HG03342 (cell line): ENCODE measurements around the gene NINL.
"Not testable (repeated sequence)": the region's sequence is repeated elsewhere in the genome, so short reads cannot be mapped to it uniquely, and the experiment has no call there.

ENCODE experiments used
- ATAC-seq: cut with Tn5 transposase; IDR thresholded peaks from one replicate; pipeline ENCODE4 v1.9.1; 2021; ENCODE audit warnings: mild to moderate bottlenecking, moderate library complexity; ENCODE audit not compliant: unreplicated experiment

Gene NINL

DNA sequence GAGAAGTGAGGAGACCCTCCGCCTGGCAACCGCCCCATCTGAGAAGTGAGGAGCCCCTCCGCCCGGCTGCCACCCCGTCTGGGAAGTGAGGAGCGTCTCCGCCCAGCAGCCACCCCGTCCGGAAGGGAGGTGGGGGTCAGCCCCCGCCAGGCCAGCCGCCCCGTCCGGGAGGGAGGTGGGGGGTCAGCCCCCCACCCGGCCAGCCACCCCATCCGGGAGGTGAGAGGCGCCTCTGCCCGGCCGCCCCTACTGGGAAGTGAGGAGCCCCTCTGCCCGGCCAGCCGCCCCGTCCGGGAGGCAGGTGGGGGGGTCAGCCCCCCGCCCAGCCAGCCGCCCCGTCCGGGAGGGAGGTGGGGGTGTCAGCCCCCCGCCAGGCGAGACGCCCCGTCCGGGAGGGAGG, 23.6 kb downstream of the NINL start:
- ATAC-seq: not testable (repeated sequence)

DNA sequence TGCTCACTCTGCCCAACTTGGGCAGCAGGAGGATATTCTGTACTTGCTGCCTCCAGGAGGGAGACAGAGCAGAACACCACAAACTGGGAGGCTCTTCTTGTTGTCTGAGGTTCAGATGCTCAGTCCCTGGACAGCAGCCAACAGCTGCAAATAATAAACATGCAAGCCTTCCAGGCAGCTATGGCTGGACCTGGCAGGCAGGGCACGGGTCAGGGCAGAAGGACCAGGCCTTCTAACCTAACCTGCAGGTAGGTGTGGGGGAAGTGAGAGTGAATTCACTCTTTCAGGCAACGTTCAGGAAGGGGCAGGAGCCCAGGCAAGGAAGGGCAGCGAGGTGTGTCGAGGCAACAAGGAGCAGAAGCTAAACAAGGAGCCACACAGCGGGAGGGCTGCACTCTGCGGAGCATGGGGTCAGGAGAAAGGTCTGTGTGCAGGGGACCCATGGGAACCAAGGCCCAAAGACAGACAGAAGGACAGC, 31.5 kb downstream of the NINL start:
- ATAC-seq: no peak

DNA sequence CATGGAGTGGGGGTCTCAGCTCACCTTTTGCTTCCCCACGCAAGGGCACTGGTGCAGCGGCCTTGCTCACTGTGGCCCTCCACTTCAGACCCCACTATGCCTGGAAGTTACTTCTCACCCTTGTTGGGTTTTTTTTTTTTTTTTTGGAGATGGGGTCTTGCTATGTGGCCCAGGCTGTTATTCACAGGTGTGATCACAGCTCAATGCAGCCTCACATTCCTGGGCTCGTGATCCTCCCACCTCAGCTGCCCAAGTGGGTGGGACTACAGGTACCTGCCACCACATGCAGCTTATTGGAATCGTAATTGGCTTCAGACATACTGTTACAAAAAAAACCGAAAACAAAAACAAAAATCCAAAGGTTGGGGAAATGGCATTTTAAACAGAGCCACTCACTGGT, 32.4 kb downstream of the NINL start:
- no peak for ATAC-seq

DNA sequence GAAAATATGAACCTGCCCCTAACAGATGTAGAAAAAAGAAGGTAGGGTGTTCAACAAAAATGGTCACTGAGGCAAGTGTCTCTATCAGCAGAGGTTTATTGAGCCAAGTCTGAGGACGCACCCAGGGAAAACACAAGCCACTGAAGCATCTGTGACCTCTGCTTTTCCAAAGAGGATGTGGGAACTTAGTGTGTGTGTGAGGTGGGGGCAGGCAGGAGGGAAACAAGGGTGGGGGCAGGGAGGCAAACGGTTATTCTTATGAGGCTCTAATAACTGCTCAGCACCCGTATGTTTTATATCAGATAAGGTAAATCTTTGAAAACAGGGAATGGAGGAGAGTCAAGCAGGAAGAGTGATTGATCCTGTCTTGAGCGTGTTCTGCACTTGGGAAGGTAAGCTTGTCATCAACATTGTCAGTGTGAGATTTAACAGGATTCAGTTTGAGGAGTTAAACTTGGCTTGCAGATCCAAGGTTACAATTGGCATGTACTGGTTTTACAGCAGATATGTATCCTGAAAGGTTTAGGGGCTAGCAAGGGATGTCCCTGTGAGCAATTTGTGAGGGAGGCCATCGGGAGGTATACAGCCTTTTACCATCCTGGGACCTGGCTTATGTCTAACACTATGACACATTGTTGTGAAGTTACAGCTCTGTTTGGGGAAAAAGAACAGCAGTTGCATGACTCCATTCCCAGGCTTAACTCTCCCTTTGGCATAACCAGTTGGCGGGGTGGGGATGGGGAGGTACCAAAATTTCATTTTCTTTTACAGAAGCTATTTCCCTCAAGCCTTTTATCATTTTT, 33.7 kb downstream of the NINL start:
- ATAC-seq: no peak

DNA sequence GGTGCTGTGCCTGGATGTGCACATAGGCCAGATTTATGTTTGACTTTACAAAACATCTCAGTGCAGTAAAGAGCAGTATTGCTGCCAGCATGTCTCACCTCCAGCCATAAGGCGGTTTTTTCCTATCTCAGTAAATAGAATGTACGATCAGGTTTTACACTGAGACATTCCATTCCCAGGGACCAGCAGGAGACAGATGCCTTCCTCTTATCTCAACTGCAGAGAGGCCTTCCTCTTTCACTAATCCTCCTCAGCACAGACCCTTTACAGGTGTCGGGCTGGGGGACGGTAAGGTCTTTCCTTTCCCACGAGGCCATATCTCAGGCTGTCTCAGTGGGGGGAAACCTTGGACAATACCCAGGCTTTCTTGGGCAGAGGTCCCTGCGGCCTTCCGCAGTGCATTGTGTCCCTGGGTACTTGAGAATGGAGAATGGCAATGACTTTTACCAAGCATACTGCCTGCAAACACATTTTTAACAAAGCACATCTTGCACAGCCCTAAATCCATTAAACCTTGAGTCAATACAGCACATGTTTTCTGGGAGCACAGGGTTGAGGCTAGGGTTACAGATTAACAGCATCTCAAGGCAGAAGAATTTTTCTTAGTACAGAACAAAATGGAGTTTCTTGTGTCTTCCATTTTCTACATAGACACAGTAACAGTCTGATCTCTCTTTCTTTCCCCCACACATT, 34.5 kb downstream of the NINL start:
- not testable (repeated sequence) for ATAC-seq

DNA sequence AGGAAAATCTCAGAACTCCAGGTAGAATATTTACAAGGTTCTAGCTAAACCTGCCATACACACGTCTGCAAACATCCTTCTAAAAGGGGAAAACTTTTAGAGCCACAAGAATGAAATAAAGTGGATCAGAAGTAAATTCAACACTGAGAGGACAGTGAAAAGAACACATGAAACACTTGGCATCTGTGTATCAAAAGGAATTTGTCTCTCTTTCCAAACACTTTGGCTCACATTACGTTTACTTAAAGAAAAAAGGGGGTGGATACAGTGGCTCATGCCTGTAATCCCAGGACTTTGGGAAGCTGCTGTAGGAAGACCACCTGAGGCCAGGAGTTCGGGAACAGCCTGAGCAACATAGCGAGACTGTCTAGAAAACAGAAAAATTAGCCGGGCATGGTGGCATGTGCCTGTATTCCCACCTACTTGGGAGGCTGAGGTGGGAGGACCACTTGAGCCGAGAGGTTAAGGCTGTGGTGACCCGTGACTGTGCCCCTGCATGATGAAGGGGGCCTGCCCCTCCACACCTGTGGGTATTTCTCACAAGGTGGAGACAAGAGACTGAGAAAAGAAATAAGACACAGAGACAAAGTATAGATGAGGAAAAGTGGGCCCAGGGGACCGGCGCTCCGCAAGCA, 35.4 kb downstream of the NINL start:
- no peak for ATAC-seq

DNA sequence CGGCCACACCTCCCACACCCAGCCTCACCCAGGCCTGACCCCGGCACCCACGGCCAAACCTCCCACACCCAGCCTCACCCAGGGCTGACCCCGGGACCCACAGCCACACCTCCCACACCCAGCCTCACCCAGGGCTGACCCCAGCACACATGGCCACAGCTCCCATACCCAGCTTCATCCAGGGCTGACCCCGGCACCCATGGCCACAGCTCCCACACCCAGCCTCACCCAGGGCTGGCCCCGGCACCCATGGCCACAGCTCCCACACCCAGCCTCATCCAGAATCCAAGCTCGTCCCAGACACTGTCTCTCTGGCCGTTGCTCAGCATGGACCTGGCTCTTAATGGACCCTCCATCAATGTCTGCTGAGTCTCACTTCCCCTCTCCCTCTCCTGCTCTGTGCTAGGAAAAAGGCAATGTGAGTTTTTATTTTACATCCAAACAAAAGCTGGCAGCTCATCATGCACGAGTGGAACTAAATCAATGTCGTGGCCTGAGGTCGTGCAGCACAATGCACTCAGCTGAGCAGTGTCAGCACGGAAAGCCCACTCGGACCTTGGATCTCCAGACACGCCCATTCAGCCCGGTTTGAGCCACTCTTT, 36.1 kb downstream of the NINL start:
- no peak for ATAC-seq

DNA sequence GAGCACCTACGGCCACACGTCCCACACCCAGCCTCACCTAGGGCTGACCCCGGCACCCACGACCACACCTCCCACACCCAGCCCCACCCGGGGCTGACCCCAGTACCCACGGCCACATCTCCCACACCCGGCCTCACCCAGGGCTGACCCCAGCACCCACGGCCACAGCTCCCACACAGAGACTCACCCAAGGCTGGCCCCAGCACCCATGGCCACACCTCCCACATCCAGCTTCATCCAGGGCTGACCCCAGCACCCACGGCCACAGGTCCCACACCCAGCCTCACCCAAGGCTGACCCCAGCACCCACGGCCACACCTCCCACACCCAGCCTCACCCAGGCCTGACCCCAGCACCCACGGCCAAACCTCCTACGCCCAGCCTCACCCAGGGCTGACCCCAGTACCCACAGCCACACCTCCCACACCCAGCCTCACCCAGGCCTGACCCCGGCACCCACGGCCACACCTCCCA, 36.7 kb downstream of the NINL start:
- ATAC-seq: no peak

DNA sequence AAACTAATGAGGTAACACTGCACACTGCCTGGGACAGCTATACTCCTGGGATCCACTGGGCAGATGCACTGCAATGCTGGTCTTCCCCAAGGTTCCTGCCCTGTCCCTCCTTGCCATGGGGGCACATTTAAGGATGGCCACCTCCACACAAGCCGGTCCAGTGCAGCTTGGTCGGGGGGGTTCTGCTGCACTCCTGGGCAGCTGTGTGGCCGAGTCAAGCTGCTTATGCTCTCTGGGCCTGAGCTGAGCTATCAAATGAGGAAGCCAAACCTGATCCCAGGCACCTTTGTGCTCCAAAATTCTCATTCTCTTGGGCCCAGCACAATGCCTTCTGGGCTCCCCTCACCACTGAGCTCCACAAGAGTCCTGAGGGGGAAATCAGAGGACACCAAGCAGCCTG, 37.3 kb downstream of the NINL start:
- no peak for ATAC-seq

DNA sequence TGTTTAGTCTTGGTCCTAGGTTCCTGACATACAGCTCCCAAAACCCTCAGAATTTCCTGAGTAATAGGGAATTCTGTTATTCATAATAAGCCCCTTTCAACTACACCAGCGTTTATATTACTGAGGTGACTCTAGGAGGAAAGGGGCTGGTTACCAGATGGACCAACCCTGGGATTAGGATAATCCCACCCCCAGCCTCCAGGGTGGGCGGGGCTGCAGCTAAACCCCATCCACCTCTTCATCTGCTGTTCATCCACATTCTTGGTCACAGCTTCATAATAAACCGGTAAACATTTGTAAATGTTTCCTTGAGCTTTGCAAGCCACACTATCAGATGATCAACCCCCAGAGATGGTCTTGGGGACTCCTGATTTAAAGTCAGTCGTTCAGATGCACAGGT, 38.3 kb downstream of the NINL start:
- ATAC-seq: no peak

DNA sequence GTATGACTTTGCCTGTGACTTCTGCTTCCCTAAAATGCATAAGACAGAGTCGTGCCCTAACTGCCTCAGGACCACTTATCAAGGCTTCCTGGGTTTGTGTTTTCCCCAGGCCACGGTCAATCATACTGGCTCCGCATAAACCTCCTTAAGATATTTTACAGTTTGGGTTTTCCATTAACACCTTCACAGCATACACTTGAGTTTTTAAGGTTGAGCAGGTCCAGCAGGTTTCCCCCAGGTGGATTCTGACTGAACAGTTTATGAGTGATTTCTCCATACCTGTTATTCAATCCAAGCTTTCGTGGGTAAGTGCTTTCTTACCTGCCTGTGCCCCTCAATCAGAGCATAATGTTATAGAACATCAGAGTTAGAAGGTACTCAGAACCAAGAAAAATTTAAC, 39.3 kb downstream of the NINL start:
- ATAC-seq: no peak

DNA sequence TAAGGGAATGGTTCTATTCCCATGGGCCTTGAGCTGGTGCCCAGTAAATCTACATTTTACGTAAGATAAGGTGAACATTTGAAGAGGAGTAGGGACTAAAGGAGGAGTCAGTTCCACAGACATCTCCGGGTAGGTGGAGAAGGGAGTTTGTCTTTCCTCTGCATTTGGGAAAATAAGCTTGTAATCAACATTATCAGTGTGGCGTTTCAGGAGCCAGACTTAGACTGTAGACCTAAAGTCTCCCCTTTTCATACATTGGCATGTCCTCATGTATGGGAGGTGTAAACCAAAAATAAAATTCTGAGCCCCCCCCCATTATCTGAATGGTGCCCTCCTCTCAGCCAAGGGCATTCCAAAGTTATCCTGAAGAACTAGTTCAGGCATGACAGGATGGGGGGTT, 40.2 kb downstream of the NINL start:
- no peak for ATAC-seq

DNA sequence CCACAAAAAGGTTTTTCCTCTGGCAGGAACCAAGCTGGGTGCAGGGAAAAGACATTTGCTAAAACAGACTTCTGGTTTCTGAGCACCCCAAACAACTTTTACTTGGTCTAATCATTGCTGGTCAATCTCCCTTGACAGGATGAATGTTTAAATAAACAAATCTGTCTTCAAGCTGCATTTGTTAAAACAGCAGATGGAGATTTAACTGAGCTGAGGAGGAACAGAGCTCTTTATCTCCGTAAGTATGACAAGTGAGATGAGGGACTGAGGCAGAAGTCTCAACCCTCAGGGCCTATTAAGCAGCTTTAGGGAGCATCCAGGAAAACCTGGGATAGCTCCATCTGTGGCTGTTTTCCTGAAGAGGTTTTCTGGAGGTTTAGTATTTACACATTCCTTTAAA, 40.6 kb downstream of the NINL start:
- no peak for ATAC-seq

DNA sequence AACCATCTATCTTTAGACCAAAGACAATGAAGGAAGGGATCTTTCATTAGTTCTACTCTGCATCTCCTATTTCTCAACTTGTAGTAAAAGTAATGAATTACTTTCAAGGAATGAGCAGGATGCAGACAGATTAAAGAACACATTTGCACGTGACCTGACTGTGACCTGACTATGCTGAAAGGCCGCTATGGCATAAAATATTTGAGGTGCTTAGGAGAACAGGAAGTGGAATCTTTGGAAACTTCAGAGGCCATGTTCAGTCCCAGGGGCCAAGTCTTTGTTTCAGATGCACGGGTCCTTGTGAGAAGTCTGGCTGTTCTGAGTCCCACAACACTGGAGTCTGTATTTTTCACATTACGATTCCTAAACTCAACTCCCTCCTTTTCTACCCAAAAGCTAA, 41.0 kb downstream of the NINL start:
- ATAC-seq: no peak

DNA sequence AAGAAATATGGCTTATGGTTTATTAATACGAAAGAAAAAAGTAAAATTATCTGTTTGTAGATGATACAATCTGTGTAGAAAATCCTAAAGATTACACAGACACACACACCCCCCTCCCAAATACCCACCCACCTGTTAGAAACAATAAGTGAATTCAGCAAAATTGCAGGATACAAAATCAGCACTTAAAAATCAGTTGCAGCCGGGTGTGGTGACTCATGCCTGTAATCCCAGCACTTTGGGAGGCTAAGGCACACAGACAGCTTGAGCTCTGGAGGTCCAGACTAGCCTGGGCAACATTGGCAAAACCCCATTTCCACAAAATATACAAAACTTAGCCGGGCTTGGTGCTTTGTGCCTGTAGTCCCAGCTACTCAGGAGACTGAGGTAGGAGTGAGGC, 42.3 kb downstream of the NINL start:
- no peak for ATAC-seq

DNA sequence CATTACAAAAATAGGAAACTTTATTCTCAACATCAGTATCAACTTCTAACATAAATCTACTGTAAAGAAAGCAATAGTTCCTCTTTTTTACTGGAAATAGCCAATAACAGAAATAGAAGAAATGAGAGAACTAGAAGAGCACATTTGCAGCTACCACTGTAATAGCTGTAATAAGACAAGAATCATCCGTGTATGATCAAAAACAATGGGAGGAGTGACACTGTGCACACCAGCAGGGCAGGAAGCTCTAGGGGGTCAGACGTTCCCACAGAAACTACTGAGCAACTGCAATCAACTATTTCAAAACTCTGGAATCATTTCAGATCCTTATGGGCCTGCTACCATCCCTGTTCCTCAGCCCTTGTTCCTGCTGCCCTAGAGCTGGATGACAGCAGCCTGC, 43.7 kb downstream of the NINL start:
- no peak for ATAC-seq

DNA sequence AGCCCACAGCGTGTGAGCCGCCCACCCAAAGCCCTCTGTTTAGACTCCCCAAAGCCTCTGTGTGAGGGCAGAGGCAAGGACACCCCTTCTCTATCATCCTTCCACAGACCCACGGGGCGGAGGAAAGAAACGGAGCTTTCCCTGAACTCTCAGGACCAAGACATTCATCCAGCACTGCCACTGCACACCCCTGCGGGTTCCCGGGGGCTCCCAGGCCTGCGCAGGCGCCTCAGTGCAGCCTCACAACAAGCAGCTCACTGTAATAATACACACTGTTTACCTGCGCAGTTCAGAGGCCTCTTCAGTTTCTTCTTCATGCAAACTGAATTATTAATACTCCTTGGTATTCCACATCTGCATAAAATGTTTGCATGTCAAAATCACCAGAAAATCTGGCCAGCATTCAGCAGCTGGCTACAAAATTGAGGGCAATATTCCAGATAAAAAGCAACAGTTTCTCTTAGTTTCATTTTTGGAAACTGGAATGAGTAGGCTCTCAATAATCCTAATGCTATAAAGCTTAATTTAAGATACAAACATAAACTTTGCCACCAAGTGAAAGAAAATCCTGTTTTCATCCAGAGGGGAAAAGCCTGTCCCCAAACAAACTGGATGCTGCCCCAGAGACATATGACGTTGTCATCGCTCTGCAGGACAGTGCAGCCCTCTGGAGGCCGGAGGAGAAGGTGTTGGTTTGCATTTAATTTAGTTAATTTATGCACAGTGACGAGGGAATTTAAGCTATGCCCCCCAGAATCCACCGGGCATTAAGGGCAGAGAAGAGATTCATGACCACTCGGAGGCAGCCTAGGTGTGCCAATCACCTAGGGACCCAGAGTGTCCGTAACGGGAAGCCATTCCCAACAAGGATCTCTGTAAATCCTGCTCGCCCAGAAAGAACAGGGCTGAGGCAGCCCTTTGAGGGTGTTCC, 45.3 kb downstream of the NINL start:
- no peak for ATAC-seq

DNA sequence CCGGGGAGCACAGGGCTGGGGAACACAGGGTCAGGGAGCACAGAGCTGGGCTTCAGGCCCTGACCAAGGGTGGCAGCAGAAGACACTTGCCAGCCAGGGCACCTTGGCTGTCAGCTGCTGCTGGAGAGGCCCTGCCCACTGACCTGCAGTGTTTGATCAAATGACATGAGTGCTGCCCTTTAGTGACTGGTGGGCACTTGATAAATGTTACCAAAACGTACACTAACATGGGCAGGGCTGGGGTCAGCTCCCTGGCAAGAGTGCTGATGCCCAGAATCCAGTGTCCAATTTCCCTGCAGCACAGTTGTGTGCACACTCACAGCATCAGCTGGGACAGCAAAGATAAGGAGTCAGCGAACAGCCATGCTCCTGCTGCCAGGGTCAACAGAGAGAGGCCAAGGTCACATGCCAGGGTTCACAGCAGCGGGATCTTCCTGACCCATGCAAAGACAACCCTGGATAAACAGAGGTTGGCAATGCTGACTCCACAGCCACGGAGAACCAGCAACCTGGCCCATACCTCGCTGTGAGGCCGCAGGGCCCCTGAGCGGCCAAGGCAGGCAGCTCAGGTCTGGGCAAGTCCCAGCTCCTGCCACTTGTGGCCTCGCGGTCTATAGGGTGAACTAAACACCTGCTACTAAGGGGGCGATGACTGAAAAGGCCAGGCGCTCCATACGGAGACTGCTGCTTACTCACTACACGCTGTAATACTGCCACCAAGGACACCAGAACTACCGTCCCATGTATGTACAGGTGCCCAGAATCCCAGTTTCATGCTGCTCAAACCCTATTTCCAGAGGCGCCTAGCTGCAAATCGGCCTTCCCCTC, 46.3 kb downstream of the NINL start:
- no peak for ATAC-seq

DNA sequence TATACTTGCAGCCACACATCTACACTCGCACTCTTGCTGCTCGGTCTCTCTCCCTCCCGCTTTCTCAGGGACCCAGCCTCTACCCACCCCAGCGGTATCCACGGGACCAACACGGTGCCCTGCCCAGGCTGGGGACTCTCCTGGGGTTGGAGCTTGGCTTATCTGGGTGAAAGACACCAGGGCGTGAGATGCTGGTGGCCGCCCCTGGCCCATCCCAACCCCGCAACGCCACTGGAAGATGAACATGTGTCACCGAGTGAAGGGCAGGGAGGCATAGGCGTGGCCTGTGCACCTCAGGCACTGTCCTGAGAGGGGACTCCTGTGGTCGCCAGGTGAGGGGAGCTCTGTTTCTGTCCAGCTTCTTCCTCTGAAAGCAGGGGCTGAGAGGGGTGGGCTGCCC, 47.4 kb downstream of the NINL start:
- ATAC-seq: no peak

DNA sequence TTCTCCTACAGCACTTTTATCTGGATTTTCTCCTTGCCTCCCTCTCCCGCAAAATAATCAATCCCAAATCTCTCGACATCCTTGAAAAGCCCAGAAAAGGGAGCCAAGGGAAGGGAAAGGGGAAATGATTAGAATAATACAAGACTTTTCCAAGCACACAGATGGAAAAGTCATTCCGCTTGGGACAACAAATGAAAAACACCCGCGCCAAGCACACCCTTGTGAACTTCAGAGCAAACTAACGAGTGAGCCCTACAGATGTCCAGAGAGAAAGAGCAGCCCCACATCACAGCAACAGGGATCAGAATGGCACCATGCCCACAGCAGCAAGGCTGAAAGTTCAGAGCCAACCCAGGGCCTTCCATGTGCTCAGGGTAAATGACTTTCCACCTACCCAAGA, 49.6 kb downstream of the NINL start:
- ATAC-seq: no peak
